Measurements from ENCODE around the gene GPAT2. TPM values are rescaled to one million over a fixed set of nuclear protein-coding genes. Genes with fewer than 3 reads are reported as not detected.
"Not testable (repeated sequence)": the region's sequence is repeated elsewhere in the genome, so short reads cannot be mapped to it uniquely, and the experiment has no call there.

GPAT2 gene
- total and polyA plus RNA-seq, 2 of the 13 experiments (the other 11 are each of a cell fraction or from before 2014, with no cell fraction given), result not detected

GRCh38 chr2:95991351-95992094, 43.2 kb downstream of the GPAT2 start, which contains the start of gene ANKRD36C (continued):
- TF ChIP-seq UBTF (CRISPR knock-in tag; IDR thresholded peaks at IDR 0.05), result peak; percentile 54; the same call in 1 of the 2 replicates
- 0 out of 2 replicates have a peak, but pooled peaks have one; percentile 24 for TF ChIP-seq MXD3 (CRISPR knock-in tag; IDR thresholded peaks at IDR 0.05)
- 0 out of 2 replicates have a peak, but pooled peaks have one; percentile 11 for TF ChIP-seq ZNF543 (CRISPR knock-in tag; IDR thresholded peaks at IDR 0.05)
- peak; percentile 58; the same call in 1 of the 2 replicates for TF ChIP-seq ZGPAT (CRISPR knock-in tag; IDR thresholded peaks at IDR 0.05)
- TF ChIP-seq SRY (CRISPR knock-in tag; IDR thresholded peaks at IDR 0.05), result 0 out of 2 replicates have a peak, but pooled peaks have one; percentile 8
- TF ChIP-seq LCORL (IDR thresholded peaks at IDR 0.05), result not testable (repeated sequence)
- TF ChIP-seq LCORL (CRISPR knock-in tag; IDR thresholded peaks at IDR 0.05), result peak; percentile 36; the same call in 1 of the 2 replicates
- peak; percentile 28; the same call in 1 of the 2 replicates for TF ChIP-seq ZNF275 (CRISPR knock-in tag; IDR thresholded peaks at IDR 0.05; ENCODE audit: borderline replicate concordance)
- TF ChIP-seq MXD1 (CRISPR knock-in tag; IDR thresholded peaks at IDR 0.05), result 0 out of 2 replicates have a peak, but pooled peaks have one; percentile 38
- TF ChIP-seq IRF9 (CRISPR knock-in tag; IDR thresholded peaks at IDR 0.05; ENCODE audit: borderline replicate concordance), result 0 out of 2 replicates have a peak, but pooled peaks have one; percentile 25
- TF ChIP-seq ARID4A (CRISPR knock-in tag; IDR thresholded peaks at IDR 0.05; ENCODE audit: borderline replicate concordance), result peak; percentile 61; the same call in 1 of the 2 replicates
- 0 out of 4 replicates have a peak, but pooled peaks of 1 of the 2 experiments have one; percentile 44 for TF ChIP-seq KLF16 (CRISPR knock-in tag; IDR thresholded peaks at IDR 0.05)
- TF ChIP-seq TFDP1 (CRISPR knock-in tag; IDR thresholded peaks at IDR 0.05; ENCODE audit: borderline replicate concordance), result peak; percentile 20; the same call in 1 of the 2 replicates

All from HepG2 (cell line).